IPS DF 6.9 (cell line): ENCODE measurements around the gene SAMD11.

Source experiments
- DNase-seq: peaks from one replicate; pipeline ENCODE4 v3.0.0-alpha.2; 2013; ENCODE audit warnings: low read depth, low spot score
- H3K27ac ChIP-seq: one replicate; pipeline ENCODE4 v1.5.1; 2013; ENCODE audit warnings: low read length, control low read depth
- H3K27me3 ChIP-seq: 2 replicates; pipeline ENCODE4 v1.6.1; 2013; ENCODE audit warnings: mild to moderate bottlenecking, low read length; ENCODE audit not compliant: control insufficient read depth, insufficient read depth
- H3K36me3 ChIP-seq: 2 replicates; pipeline ENCODE4 v1.6.1; 2013; ENCODE audit warnings: low read length; ENCODE audit not compliant: control insufficient read depth, insufficient read depth
- H3K4me1 ChIP-seq: 2 replicates; pipeline ENCODE4 v1.6.1; 2013; ENCODE audit warnings: low read length; ENCODE audit not compliant: control insufficient read depth, insufficient read depth
- H3K4me3 ChIP-seq: 2 replicates; pipeline ENCODE4 v1.5.1; 2013; ENCODE audit warnings: mild to moderate bottlenecking, low read length
- H3K9me3 ChIP-seq: 2 replicates; pipeline ENCODE4 v1.6.1; 2013; ENCODE audit warnings: low read length, inconsistent platforms; ENCODE audit not compliant: control insufficient read depth, insufficient read depth
- WGBS: extraction: QIAGEN DNeasy Blood & Tissue Kit; methylation state at CpG from one replicate; pipeline ENCODE4 v1.1.7; 2013; ENCODE audit warnings: mixed read lengths, missing lambda C conversion rate; ENCODE audit not compliant: insufficient read length, insufficient coverage; 5-methylcytosine and 5-hydroxymethylcytosine counted together

SAMD11 gene

GRCh38 chr1:927748-928147, 4.0 kb downstream of the SAMD11 start:
- Histone ChIP-seq H3K27ac (no peak overlapping the region), H3K27me3 (peaks cover 67% of the 10 kb centered on the region), H3K36me3 (no peaks in the 10 kb centered on the region), H3K9me3 (no peaks in the 10 kb centered on the region), H3K4me1 (peaks cover 6% of the 10 kb centered on the region), H3K4me3 (no peak overlapping the region)
- DNase-seq: no peak
- no CpG with 5 or more reads among the region's 10 CpGs for WGBS

GRCh38 chr1:928825-929661, 5.3 kb downstream of the SAMD11 start:
- Histone ChIP-seq H3K36me3 (no peaks in the 10 kb centered on the region), H3K9me3 (no peaks in the 10 kb centered on the region)

GRCh38 chr1:929712-930632, 6.2 kb downstream of the SAMD11 start:
- Histone ChIP-seq H3K36me3 (no peaks in the 10 kb centered on the region), H3K4me3 (no peak overlapping the region), H3K4me1 (peaks cover 1% of the 10 kb centered on the region; the same call in 1 of the 2 replicates), H3K27ac (no peak overlapping the region), H3K27me3 (peaks cover 65% of the 10 kb centered on the region), H3K9me3 (no peaks in the 10 kb centered on the region)
- WGBS: no CpG with 5 or more reads among the region's 40 CpGs
- DNase-seq: no peak

More at GRCh38 chr1:928825-929661, 5.3 kb downstream of the SAMD11 start:
- Histone ChIP-seq H3K4me1 (no peaks in the 10 kb centered on the region; the same call in 1 of the 2 replicates), H3K27ac (no peak overlapping the region), H3K27me3 (peaks cover 68% of the 10 kb centered on the region), H3K4me3 (no peak overlapping the region)
- no peak for DNase-seq
- no CpG with 5 or more reads among the region's 40 CpGs for WGBS

- Histone ChIP-seq H3K4me1 (peaks cover 5% of the 10 kb centered on the region), H3K4me3 (no peak overlapping the region), H3K27me3 (peaks cover 69% of the 10 kb centered on the region), H3K27ac (no peak overlapping the region), H3K36me3 (no peaks in the 10 kb centered on the region), H3K9me3 (no peaks in the 10 kb centered on the region)
- WGBS: no CpG with 5 or more reads among the region's 18 CpGs
- no peak for DNase-seq
Observed at GRCh38 chr1:930633-931138, 7.0 kb downstream of the SAMD11 start.

- peaks cover 65% of the 10 kb centered on the region for H3K27me3 ChIP-seq
- no peak overlapping the region for H3K4me3 ChIP-seq
- WGBS: no CpG with 5 or more reads among the region's 15 CpGs
- H3K9me3 ChIP-seq: no peaks in the 10 kb centered on the region
- peaks cover 5% of the 10 kb centered on the region for H3K4me1 ChIP-seq
- H3K27ac ChIP-seq: no peak overlapping the region
- H3K36me3 ChIP-seq: no peaks in the 10 kb centered on the region
- no peak for DNase-seq
Observed at GRCh38 chr1:931380-932172, 7.9 kb downstream of the SAMD11 start.

GRCh38 chr1:932173-932510, 8.4 kb downstream of the SAMD11 start:
- Histone ChIP-seq H3K4me3 (no peak overlapping the region), H3K36me3 (no peaks in the 10 kb centered on the region), H3K27ac (no peak overlapping the region), H3K4me1 (peaks cover 5% of the 10 kb centered on the region), H3K9me3 (no peaks in the 10 kb centered on the region), H3K27me3 (peaks cover 64% of the 10 kb centered on the region)
- no CpG with 5 or more reads among the region's 16 CpGs for WGBS
- DNase-seq: no peak

GRCh38 chr1:932776-933602, 9.3 kb downstream of the SAMD11 start:
- H3K27me3 ChIP-seq: peaks cover 56% of the 10 kb centered on the region
- peaks cover 5% of the 10 kb centered on the region for H3K4me1 ChIP-seq

GRCh38 chr1:933603-933940, 9.8 kb downstream of the SAMD11 start:
- no peaks in the 10 kb centered on the region for H3K9me3 ChIP-seq
- H3K27me3 ChIP-seq: peaks cover 54% of the 10 kb centered on the region
- peaks cover 5% of the 10 kb centered on the region for H3K4me1 ChIP-seq
- DNase-seq: no peak
- WGBS: no CpG with 5 or more reads among the region's 10 CpGs
- H3K36me3 ChIP-seq: no peaks in the 10 kb centered on the region; the same call in 1 of the 2 replicates
- H3K4me3 ChIP-seq: no peak overlapping the region
- H3K27ac ChIP-seq: no peak overlapping the region

More at GRCh38 chr1:932776-933602, 9.3 kb downstream of the SAMD11 start:
- Histone ChIP-seq H3K4me3 (no peak overlapping the region), H3K36me3 (no peaks in the 10 kb centered on the region; the same call in 1 of the 2 replicates), H3K9me3 (no peaks in the 10 kb centered on the region), H3K27ac (no peak overlapping the region)
- WGBS: no CpG with 5 or more reads among the region's 25 CpGs
- no peak for DNase-seq

- Histone ChIP-seq H3K4me3 (no peak overlapping the region), H3K27me3 (peaks cover 54% of the 10 kb centered on the region), H3K9me3 (no peaks in the 10 kb centered on the region), H3K27ac (no peak overlapping the region), H3K4me1 (peaks cover 5% of the 10 kb centered on the region), H3K36me3 (no peaks in the 10 kb centered on the region; the same call in 1 of the 2 replicates)
- WGBS: no CpG with 5 or more reads among the region's 37 CpGs
- DNase-seq: no peak
Observed at GRCh38 chr1:934991-935750, 11.4 kb downstream of the SAMD11 start.
